OCI-M2 (cell line): ENCODE measurements around the gene LMNTD2.

Source experiments
- DNase-seq: peaks from one replicate; lab custom pipeline; 2025; ENCODE audit not compliant: unreplicated experiment; lab: John Stamatoyannopoulos, UW

LMNTD2 gene

GRCh38 chr11:553083-553987 is 7.2 kb downstream of the LMNTD2 start:
- DNase-seq = no peak

- no peak for DNase-seq
Observed at GRCh38 chr11:551596-551995, 8.9 kb downstream of the LMNTD2 start.

- DNase-seq = no peak
Observed at GRCh38 chr11:551131-551530, 9.4 kb downstream of the LMNTD2 start.

- no peak for DNase-seq
Observed at GRCh38 chr11:550746-551085, 9.8 kb downstream of the LMNTD2 start.

- no peak for DNase-seq
Observed at GRCh38 chr11:550021-550745, 10.4 kb downstream of the LMNTD2 start.

- no peak for DNase-seq
Observed at GRCh38 chr11:548700-549603, 11.6 kb downstream of the LMNTD2 start.

GRCh38 chr11:545171-545570 is 15.4 kb downstream of the LMNTD2 start:
- DNase-seq = no peak

- DNase-seq = no peak
Observed at GRCh38 chr11:544817-545166, 15.7 kb downstream of the LMNTD2 start.

GRCh38 chr11:541433-541885 is 19.1 kb downstream of the LMNTD2 start:
- no peak for DNase-seq

GRCh38 chr11:540583-541432 is 19.7 kb downstream of the LMNTD2 start:
- DNase-seq = no peak

- no peak for DNase-seq
Observed at GRCh38 chr11:539971-540481, 20.5 kb downstream of the LMNTD2 start.

GRCh38 chr11:538431-539051 is 22.0 kb downstream of the LMNTD2 start:
- no peak for DNase-seq

GRCh38 chr11:537622-538430 is 22.7 kb downstream of the LMNTD2 start:
- DNase-seq = no peak

GRCh38 chr11:536841-537621 is 23.5 kb downstream of the LMNTD2 start, which contains the start of gene LRRC56:
Gene LRRC56 (plus strand): TSS chr11:537527. CDS start chr11:540685, 3,158 bp downstream.
- peak; percentile 45 for DNase-seq

- DNase-seq = peak; percentile 62
Observed at GRCh38 chr11:535519-536454, 24.8 kb downstream of the LMNTD2 start, which contains the start of gene HRAS. Gene HRAS (minus strand): TSS chr11:535576.

- no peak for DNase-seq
Observed at GRCh38 chr11:535210-535518, 25.4 kb downstream of the LMNTD2 start.
